Endodermal cell (in vitro differentiated cells): Measurements from ENCODE around the gene C20orf144. TPM values are rescaled to one million over a fixed set of nuclear protein-coding genes. Genes with fewer than 3 reads are reported as not detected.

Experiments used
- DNase-seq: peaks from one replicate; pipeline ENCODE4 v3.0.0-alpha.2; 2017
- H3K27ac ChIP-seq: 2 replicates; pipeline ENCODE4 v1.5.1; 2013; ENCODE audit warnings: mild to moderate bottlenecking, low read depth, low read length, moderate library complexity
- H3K27me3 ChIP-seq: 2 replicates; pipeline ENCODE4 v1.6.1; 2013; ENCODE audit warnings: mild to moderate bottlenecking, low read length, moderate library complexity; ENCODE audit not compliant: insufficient read depth, control insufficient read depth, poor library complexity, severe bottlenecking
- H3K36me3 ChIP-seq: 2 replicates; pipeline ENCODE4 v1.7.0; 2013; ENCODE audit warnings: mild to moderate bottlenecking, low read length, moderate library complexity; ENCODE audit not compliant: control insufficient read depth, insufficient read depth
- H3K4me1 ChIP-seq: one replicate; pipeline ENCODE4 v1.7.0; 2013; ENCODE audit warnings: low read length; ENCODE audit not compliant: control insufficient read depth, insufficient read depth
- H3K4me3 ChIP-seq: 2 replicates; pipeline ENCODE4 v1.5.1; 2013; ENCODE audit warnings: mild to moderate bottlenecking, low read length, moderate library complexity
- H3K9ac ChIP-seq: 2 replicates; pipeline ENCODE4 v1.6.1; 2013; ENCODE audit warnings: mild to moderate bottlenecking, low read length, moderate library complexity; ENCODE audit not compliant: poor library complexity, severe bottlenecking; ENCODE audit errors: extremely low read depth
- H3K9me3 ChIP-seq: 2 replicates; pipeline ENCODE4 v1.6.1; 2013; ENCODE audit warnings: mild to moderate bottlenecking, low read length, moderate library complexity; ENCODE audit not compliant: control insufficient read depth
- H3K27ac Mint-ChIP-seq: 2 replicates; pipeline ENCODE4 v1.8.0; 2020; ENCODE audit warnings: mixed read lengths
- H3K27me3 Mint-ChIP-seq: 2 replicates; pipeline ENCODE4 v1.8.0; 2021; ENCODE audit warnings: mild to moderate bottlenecking, mixed read lengths; ENCODE audit not compliant: insufficient read depth
- H3K36me3 Mint-ChIP-seq: 2 replicates; pipeline ENCODE4 v1.8.0; 2020; ENCODE audit warnings: low read depth, mixed read lengths
- H3K4me1 Mint-ChIP-seq: 2 replicates; pipeline ENCODE4 v1.8.0; 2020; ENCODE audit warnings: mixed read lengths
- H3K4me3 Mint-ChIP-seq: 2 replicates; pipeline ENCODE4 v1.8.0; 2020; ENCODE audit warnings: mild to moderate bottlenecking, moderate library complexity, mixed read lengths
- H3K9me3 Mint-ChIP-seq: 2 replicates; pipeline ENCODE4 v1.8.0; 2020; ENCODE audit warnings: mild to moderate bottlenecking, mixed read lengths
- WGBS, 2 experiments: methylation state at CpG; one replicate each; pipeline versions ENCODE4 v1.1.5 to v1.1.7; 2013; ENCODE audit warnings: missing lambda C conversion rate in 2 of 2, mixed read lengths in 1 of 2; ENCODE audit not compliant: insufficient coverage in 1 of 2, insufficient read length in 1 of 2; 5-methylcytosine and 5-hydroxymethylcytosine counted together
- total RNA-seq, 2 donors: library from RNA; stranded (reverse); fragmentation: NEBNext Ultra II Directional in 1 of 2; extraction: Animal tissue kit (Norgen Biotek cat#: 25700) in 1 of 2; gene quantifications; 2 replicates in 1 of 2; 3 replicates in 1 of 2; pipeline ENCODE4 v1.2.1, GENCODE V29; 2021
- TF ChIP-seq, protein P1 (sequence below): fragments of 200-600 bp; sonication (generic); conservative IDR thresholded peaks from 2 replicates; pipeline ENCODE4 v1.5.0; 2021; ENCODE audit warnings: antibody characterized with exemption, mild to moderate bottlenecking

The C20orf144 gene
- total RNA-seq, 2 donors from 2014 or later, result 0.44 TPM; not detected in 1

DNA sequence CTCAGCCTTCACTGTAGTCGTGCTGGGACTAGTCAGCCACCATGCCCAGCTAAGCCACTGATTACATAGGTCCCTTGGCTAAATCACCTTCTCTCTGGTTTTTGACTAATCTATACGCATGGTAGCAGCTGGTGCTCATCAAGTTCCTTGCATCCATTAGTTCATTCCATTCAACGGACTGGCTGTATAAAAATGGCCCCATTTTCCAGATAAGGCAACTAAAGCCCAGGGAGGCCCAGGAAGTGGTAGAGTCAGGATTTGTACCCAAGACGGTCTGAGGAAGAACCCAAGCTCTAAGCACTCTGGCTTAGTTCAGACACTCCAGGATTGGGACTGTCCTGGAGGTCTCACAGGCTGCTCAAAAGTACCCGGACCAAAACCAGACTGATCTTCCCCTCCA is 19.2 kb downstream of the C20orf144 start:
- H3K4me1 Mint-ChIP-seq, result peaks cover 14% of the 10 kb centered on the region

GRCh38 chr20:33681728-33682353 is 19.7 kb downstream of the C20orf144 start:
- Histone ChIP-seq H3K9me3 (no peaks in the 10 kb centered on the region), H3K27me3 (no peaks in the 10 kb centered on the region), H3K27ac (no peak overlapping the region), H3K4me1 (no peaks in the 10 kb centered on the region), H3K9ac (no peak overlapping the region), H3K4me3 (no peak overlapping the region), H3K36me3 (peaks cover 20% of the 10 kb centered on the region)
- TF ChIP-seq, protein P1, sequence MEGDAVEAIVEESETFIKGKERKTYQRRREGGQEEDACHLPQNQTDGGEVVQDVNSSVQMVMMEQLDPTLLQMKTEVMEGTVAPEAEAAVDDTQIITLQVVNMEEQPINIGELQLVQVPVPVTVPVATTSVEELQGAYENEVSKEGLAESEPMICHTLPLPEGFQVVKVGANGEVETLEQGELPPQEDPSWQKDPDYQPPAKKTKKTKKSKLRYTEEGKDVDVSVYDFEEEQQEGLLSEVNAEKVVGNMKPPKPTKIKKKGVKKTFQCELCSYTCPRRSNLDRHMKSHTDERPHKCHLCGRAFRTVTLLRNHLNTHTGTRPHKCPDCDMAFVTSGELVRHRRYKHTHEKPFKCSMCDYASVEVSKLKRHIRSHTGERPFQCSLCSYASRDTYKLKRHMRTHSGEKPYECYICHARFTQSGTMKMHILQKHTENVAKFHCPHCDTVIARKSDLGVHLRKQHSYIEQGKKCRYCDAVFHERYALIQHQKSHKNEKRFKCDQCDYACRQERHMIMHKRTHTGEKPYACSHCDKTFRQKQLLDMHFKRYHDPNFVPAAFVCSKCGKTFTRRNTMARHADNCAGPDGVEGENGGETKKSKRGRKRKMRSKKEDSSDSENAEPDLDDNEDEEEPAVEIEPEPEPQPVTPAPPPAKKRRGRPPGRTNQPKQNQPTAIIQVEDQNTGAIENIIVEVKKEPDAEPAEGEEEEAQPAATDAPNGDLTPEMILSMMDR, result no peak
- Mint-ChIP-seq H3K27me3 (no peaks in the 10 kb centered on the region), H3K4me3 (no peak overlapping the region), H3K4me1 (peaks cover 17% of the 10 kb centered on the region), H3K27ac (no peak overlapping the region), H3K9me3 (no peaks in the 10 kb centered on the region), H3K36me3 (peaks cover 26% of the 10 kb centered on the region)
- 94 to 95% methylated on average over 6 to 9 of the region's 9 CpGs for WGBS, 2 experiments
- DNase-seq, result peak; percentile 43

More for the DNA sequence above, 19.2 kb downstream of the C20orf144 start:
- no peaks in the 10 kb centered on the region for H3K27me3 ChIP-seq
- TF ChIP-seq, protein P1, result no peak
- WGBS, 2 experiments, result 91 to 95% methylated on average over 4 to 5 of the region's 5 CpGs
- H3K9ac ChIP-seq, result no peak overlapping the region
- peaks cover 31% of the 10 kb centered on the region for H3K36me3 Mint-ChIP-seq
- H3K27me3 Mint-ChIP-seq, result no peaks in the 10 kb centered on the region
- H3K27ac Mint-ChIP-seq, result no peak overlapping the region
- H3K36me3 ChIP-seq, result peaks cover 20% of the 10 kb centered on the region
- H3K9me3 ChIP-seq, result no peaks in the 10 kb centered on the region
- no peak overlapping the region for H3K4me3 ChIP-seq
- H3K9me3 Mint-ChIP-seq, result no peaks in the 10 kb centered on the region
- no peak overlapping the region for H3K4me3 Mint-ChIP-seq
- DNase-seq, result no peak
- H3K27ac ChIP-seq, result no peak overlapping the region
- H3K4me1 ChIP-seq, result no peaks in the 10 kb centered on the region

- Histone ChIP-seq H3K4me3 (peak overlapping the region; percentile 88), H3K9me3 (no peaks in the 10 kb centered on the region), H3K36me3 (peaks cover 7% of the 10 kb centered on the region), H3K27ac (peak overlapping the region; percentile 79), H3K27me3 (no peaks in the 10 kb centered on the region), H3K9ac (peak overlapping the region; percentile 57), H3K4me1 (peaks cover 6% of the 10 kb centered on the region)
- WGBS, 2 experiments, result 48 to 57% methylated on average over 5 to 10 of the region's 10 CpGs
- Mint-ChIP-seq H3K27ac (peak overlapping the region; percentile 91), H3K9me3 (no peaks in the 10 kb centered on the region), H3K36me3 (peaks cover under 1% of the 10 kb centered on the region), H3K27me3 (peaks cover 3% of the 10 kb centered on the region), H3K4me3 (peak overlapping the region; percentile 79), H3K4me1 (peaks cover 28% of the 10 kb centered on the region)
- peak; percentile 83 for DNase-seq
- TF ChIP-seq, protein P1, result no peak
Observed at GRCh38 chr20:33684533-33685327, 22.6 kb downstream of the C20orf144 start.
